Adrenal gland (tissue), 5 donors: ENCODE measurements around the gene SEC24D.

Experiments used
- CTCF ChIP-seq, 6 experiments: fragments of 450-650 bp in 4 of 6; fragments of 200-600 bp in 2 of 6; sonication (generic) in 1 of 6; IDR thresholded peaks; 1 replicate in 5 of 6; 2 replicates in 1 of 6; pipeline versions ENCODE4 v1.5.1 to v1.8.0; 2016 to 2021; ENCODE audit warnings: antibody characterized with exemption in 6 of 6, mild to moderate bottlenecking in 2 of 6, moderate library complexity in 1 of 6
- POLR2A ChIP-seq, 2 donors: fragments of 450-650 bp; IDR thresholded peaks; one replicate each; pipeline ENCODE4 v1.6.1; 2017; ENCODE audit warnings: antibody characterized with exemption in 2 of 2, mild to moderate bottlenecking in 2 of 2, moderate library complexity in 1 of 2
- donor health status: DM: no; HTN: no; CAD: no.

GRCh38 chr4:118848901-118849300, 13.0 kb upstream of the SEC24D start:
- no peak for TF ChIP-seq CTCF (IDR thresholded peaks at IDR 0.05)
- no peak for TF ChIP-seq POLR2A (IDR thresholded peaks at IDR 0.05)
